ENCODE measurements around the gene PIH1D1.

PIH1D1 gene

DNA sequence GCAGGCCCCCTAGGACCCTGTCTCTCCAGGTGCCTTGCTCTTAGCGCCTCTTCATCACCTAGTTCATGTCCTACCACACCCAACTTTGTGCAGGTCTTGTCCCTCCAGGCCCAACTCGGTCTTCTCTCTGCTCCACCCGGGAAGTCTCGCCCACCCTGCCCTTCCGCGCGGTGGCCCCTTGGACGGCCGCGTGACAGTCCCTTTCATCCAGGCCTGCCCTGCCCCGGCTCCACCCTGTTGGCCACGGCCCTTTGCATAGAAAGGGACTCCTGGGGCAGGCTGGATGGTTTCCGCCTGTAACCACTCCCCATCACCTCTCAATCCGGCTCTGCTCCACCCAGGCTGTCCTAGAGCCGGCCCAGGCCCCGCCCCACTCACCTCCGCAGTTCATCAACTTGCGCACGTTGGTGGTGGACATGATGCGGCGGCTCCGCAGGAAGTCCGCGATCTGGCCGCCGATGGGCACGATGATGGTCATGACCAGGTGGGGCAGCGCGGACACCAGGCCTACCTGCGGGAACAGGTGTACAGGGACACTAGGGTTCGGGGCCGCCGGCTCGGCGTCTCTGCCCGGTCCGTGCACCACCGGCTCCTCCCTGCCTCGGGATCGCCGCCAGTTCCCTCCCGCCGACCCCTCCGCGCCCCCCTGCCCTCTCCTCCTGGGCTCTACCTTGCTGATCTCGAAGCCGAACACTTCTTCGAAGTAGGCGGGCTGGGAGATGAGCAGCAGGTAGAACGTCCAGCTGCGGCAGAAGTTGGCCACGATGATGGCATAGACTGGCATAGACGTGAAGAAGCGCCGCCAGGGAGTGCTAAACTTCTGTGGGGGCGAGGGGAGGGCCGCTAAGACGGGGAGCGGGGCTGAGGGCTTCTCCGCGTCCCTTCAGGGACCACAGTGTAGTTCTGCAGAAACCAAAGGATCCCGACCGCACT lies 19.2 kb downstream of the PIH1D1 start:
- no peak for DNase-seq

DNA sequence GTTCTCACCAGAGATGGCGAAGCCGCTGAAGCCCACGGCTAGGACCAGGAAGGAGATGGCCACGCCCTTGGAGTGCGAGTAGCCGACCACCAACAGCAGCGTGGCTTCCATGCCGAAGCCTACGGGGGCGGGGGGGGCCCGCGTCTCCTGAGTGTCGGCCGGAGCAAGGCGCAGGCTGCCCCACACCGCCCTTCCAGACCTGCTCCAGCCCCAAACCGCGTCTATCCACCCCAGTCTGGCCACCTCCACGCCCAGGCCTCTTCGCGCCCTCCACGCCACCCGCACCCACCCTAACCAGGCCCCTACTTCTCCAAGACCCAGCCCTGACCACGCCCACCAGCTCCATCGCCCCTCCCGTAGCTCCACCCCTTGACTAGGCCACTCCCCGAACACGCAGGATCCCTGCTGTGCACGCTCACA lies 20.3 kb downstream of the PIH1D1 start:
- no peak for DNase-seq

DNA sequence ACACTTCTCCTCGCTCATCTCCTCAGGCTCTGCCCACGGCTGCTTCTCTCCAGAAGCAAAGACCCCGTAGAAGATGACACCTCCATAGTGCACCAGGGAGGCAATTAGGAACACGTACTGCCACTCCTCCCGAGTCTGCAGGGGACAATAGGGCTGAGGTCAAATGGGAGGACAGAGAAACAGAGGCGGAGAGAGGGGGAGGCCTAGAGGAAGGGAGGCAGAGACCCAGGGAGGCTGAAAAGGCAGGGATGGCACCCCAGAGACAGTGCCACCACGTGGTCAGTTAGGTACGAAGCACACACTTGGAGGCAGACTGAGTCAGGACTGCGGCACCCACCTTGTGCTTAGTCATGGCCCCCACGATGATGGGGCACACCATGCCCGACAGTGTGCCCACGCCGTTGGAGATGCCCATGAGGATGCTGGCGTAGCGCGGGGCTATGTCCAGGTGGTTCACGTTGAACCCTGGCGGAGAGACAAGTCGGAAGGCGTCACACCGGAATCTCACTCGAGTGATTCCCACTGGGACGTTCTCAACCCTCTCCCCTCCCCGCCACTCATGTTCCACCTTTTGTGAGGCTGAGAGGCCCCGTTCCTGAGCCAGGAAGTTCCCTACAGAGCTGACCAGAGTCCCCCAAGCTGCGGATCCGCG lies 20.8 kb downstream of the PIH1D1 start:
- DNase-seq = no peak

DNA sequence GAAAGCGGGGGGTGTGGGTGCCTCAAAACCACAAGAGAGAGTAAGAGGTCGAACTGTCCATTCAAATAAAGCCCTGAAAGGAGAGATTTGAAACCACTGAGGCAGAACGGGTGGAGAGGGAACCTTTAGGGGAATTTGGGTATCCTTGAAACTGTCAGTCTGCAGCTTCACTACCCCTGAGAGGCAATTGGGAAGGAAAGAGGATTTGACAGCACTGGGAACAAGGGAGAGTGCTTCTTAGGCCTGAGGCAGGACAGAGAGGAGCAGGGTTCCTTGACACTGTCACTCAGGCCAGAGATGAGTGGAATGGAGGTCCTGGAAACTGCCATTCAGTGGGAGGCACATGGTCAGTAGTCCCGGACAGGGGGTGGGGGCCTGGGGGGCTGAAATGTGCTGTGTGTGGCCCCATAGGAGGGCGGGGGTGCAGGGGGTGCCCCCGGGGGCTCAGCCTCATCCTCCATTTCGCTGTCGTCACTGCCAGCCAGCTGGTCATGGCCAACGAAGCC lies 21.4 kb downstream of the PIH1D1 start:
- DNase-seq = no peak

DNA sequence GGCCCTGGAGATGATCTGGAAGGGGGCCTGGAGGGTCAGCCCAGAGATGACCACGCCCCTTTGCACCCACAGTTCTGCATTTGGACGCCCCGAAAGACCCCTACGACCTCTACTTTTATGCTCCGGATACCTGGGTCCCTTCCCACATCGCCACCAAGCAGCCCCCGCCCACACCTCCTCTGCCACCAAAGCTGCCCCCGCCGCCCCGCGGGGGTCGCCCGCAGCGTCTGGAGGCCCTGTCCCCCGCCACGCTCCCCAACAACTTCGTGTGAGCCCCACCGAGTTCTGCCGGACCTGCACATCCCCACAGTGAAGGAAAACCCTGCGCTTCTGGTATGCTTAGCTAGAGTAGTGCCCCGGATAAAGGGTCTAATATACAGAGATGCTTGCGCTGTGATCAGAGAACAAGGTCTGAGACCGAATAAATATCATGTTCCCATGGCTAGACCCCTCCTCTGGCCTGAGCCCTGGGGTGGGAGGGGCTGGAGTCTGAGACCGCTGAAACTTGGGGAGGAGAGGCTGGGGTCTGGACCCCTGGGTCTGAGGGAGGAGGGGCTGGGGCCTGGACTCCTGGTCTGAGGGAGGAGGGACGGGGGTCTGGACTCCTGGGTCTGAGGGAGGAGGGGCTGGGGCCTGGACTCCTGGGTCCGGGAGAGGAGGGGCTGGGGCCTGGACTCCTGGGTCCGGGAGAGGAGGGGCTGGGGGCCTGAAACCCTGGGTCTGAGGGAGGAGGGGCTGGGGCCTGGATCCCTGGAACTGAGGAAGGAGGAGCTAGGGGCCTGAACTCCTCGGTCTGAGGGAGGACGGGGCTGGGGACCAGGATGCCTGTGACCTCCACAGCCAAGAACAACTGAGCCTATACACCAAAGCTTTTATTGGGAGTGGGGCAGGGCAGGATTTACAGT lies 22.8 kb downstream of the PIH1D1 start:
- no peak for DNase-seq

DNA sequence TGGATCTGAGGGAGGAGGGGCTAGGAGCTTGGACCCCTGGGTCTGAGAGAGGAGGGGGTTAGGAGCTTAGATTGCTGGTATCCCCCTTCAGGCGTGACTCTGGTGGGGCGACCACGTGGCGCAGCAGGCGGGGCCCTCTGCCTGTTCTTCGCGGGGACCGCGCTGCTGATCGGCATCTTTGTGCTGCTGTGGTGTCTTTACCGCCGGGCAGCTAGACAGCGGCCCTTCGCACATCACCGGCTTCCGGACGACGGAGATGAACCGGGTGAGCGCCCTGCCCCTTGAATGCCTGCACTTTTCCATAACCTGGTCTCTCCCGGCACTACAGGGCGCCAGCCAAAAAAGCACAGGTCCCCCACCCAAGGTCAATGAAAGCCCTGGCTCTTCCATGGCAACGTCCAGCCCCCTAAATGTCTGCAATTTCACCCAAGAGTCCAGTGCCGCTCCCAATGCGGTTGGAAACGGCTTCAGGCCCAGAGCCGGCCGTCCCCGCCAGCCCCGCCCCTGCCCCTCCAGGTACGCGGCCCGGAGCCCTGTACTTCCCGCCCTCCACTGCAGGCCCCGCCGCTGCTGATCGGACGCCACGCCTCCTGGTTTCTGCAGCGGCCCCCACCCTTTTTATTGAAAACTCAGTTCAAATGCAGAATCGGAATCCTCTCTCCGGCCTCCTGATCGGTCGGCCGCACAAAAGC lies 23.6 kb downstream of the PIH1D1 start:
- DNase-seq = no peak

DNA sequence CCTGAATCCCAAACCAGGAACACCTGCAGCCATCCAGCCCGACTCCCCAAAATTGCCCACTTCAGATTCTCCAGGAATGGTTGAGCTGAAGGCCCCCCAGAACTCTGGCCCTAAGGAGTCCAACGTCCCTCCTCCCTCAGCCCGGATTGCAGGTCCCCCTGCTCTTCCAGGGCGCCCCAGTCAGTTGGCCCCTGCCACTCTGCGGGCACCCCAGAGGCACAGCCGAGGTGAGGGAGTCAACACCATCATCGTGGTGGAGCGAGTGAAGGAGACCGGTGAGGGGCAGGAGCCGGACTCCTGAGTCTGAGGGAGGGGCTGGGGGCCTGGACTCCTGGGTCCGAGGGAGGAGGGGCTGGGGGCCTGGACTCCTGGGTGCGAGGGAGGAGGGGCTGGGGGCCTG lies 24.3 kb downstream of the PIH1D1 start:
- no peak for DNase-seq

DNA sequence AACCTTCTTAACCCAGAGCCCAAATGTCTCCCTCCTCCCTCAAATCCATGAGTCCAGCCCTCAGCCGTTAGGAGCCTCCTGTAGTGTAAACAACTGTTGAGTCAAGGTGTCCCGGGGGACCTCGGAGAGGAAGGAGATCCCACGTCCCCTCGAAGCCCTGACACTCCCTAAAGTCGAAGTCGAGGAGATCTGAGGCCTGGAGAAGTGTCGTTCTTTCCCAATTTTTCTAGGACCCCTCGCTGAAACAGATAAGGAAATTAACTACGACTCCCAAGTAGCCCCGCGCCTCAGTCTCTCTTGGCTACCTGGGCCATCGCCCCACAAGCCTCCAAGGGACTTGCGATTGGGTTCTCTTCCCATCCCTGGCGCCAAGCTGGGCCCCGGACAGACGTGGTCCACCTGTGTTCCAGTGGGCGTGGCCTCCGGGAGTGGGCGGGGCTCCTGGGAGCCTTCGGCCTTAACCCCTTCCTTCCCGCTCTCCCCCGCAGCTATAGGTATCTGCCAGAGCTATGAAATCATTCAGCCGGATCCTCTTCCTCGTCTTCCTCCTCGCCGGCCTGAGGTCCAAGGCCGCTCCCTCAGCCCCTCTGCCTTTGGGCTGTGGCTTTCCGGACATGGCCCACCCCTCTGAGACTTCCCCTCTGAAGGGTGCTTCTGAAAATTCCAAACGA lies 25.6 kb downstream of the PIH1D1 start:
- no peak for DNase-seq

DNA sequence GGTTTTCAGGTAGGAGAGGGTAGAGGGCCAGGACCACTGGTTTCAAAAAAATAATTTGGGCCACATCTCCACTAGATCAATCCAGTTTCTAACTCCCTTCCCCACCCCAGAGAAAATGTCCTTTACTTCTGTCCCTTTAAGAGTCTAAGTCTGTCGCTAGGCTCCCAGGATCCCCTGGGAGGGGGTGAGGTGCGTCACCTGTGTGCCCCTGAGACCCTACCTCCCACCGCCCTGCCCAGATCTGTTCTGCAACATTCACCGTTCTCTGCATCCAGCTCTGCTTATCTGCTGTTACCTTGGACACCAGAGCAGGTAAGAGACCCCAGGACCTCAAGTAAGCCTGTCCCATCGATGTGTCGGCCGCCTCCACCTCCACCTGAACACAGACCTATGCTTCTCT lies 26.4 kb downstream of the PIH1D1 start, which contains the start of gene GFY:
Gene GFY, plus strand, starts transcription at position 211 of the 400 bp plus-strand sequence. CDS start 1,043 bp downstream, outside the sequence.
- no peak for DNase-seq

DNA sequence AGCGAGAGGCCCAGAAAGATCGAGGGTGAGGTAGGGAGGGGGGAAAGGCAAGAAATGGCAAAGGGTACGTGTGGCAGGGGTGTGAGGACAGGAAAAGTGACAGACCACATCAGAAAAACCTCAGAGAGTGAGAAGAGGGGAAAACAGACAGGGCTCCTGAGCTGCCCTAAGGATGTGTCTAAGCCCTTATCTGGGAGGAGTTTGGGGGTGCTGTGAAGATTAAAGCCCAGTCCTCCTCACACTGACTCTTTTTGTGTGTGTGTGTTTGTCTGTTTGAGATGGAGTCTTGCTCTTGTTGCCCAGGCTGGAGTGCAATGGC lies 27.7 kb downstream of the PIH1D1 start:
- DNase-seq = no peak

DNA sequence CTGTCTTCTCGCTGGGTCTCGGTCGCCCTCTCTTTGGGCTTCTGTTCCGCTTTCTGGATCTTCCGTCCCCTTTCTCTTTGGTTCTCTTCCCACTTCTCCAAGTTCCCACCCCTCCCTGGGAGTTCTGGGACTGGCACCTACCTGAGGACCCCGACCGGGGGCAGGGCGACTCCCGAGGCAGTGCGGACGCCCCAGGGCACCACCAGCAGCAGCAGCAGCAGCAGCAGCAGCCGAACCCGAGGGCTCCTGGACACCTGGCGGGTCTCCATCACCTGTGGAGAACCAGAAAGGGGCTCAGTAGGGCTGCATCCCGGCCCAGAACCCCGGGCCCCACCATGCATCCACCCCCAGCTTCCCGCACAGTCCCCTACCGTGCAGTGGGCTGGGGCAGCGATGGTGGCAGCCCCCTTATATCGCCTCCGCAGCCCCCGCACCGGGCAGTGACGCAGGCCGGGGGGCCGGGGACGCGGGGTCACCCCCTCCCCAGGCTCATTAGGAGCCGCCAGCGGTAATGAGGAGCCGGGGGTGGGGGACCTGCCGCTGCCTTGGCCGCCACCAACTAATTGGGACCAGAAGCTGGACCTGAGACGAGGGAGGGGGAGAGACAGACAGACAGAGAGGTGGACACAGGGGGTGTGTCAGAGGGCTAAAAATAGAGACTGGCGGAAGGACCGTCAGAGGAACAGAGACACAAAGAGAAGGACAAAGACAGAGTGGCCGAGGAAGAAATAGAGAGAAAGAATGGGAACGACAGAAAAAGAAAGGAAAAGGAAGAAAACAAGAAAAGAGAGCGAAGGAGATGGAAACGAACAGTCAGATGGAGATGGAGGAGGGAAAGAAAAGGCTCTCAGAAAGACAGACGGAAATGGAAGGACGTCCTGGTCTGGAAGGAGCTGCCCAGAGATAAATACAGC lies 28.3 kb downstream of the PIH1D1 start, which contains the start of gene PTH2:
Gene PTH2, minus strand, starts transcription at position 371 of the 914 bp plus-strand sequence. Its CDS starts 102 bp downstream, at position 269.
- no peak for DNase-seq

DNA sequence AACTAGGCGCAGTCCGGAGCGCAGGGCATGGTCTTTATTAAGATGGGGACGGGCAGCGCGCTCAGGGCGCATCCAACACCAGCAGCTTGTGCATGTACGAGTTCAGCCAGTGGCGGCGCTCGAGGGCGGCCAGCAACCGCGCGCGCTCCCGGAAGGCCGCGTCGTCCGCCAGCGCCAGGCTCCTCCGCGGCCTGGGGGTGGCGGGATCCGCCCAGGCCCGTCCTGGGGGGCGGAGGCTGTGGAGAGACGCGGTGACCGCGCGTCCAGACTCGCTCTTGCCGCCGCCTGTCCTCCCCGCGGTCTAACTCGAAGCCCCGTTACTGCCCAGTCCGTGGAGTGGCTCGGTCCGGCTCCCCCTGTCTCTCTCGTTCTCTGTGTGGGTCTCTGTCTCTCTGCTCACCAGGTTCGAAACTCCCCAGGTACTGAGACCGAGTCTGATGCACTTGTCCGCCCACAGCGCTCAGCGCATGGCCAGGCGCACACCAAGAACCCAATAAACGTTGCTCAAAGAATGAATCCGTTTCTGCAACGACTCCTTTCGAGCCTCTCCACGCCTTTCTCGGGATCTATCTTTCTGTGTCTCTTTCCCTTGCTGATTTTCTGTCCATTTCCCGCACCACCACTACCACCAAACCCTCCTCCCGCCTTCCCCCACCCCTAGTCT lies 29.1 kb downstream of the PIH1D1 start:
- DNase-seq = peak in 1 of 2 experiments; percentile 25

DNA sequence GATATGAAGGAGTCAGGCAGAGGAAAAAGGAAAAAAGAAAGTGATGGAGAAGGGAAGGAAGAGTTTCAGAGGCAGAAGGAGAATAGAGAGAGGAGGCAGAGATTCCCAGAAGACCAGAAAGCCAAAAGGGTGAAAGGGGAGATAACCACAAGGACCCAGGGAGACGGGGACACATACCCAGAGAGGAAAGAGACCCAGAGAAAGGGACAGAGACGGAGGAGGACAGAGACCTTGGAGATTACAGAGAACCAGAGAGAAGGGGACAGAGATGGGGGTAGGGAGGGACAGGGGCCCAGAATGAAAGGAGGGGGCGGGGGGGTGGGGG lies 29.8 kb downstream of the PIH1D1 start:
- no peak for DNase-seq

DNA sequence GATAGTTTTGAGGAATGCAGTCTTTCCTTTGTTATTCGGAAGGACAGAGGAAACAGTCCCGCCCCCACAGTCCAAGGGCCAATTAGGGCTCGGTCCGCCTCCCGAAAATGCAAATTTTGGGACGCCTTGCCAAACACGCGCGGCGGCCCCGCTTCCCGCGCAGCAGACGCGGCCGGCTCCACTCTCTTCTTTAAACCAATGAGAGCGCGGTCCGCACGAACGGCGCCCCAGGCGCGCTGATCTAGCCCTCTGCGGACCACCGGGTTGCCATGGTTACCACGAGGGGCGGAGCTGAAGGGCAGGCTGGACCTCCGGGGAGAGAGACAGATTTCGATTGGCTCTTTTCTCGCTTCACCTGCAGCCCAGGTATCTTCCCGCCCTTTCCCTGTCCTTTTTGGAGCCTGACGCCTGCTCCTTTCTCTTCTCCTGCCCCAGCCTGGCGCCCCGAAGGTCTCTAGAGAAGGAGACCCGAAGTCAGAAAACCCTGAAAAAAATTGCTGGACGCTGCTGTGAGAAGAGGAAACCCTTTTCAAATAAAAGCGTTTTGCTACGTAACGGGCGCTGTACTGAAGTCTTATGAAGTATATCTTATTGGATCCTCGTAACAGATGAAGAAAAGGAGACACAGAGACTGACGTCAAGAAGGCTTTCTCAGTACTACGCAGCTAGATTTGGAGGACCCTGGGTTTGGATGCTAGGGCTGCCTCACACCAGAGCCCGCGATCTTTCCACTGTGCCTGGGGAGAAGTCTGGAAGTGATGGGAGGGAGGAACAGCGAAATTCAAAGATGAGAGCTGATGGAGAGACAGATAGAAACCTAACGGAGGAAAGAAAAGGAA lies 30.4 kb downstream of the PIH1D1 start:
- DNase-seq = peak in 1 of 2 experiments; percentile 80

DNA sequence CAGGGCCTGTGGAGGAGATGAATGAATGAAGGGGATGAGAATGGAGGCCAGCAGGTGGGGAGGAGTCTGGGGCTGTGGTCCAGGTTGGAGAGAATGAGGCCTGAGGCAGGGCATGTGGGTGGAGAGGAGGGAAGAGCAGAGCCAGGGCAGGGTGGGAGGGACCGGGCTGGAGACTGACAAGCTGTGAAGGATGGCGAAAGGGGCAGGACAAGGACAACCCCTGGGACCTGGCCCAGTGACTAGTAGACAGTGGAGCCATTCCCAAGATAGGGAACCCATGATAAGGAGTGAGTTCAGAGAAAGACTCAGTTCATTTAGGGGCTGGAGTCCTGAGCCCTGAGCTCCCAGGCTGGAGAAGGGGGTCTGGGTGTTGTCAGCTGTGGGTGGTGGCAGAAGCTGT lies 31.4 kb downstream of the PIH1D1 start:
- no peak for DNase-seq

DNA sequence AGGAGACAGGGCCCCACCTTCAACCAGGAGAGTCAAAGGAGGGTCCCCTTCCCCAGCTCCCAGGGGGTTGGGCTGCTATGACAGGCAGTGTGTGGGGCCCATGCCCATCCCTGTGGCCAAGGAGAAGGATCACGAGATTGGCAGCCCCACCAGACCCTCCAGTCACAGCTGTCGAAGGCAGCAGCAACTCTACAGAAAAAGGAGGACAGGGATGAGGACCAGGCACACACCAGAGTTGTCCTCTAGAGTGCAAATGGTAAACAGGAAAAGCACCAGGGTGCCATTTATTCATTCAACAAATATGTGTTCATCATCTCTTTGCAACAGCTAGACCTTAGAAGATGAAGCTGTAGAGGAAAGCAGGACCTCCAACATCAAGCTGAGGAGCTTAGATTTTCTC lies 32.4 kb downstream of the PIH1D1 start:
- no peak for DNase-seq

DNA sequence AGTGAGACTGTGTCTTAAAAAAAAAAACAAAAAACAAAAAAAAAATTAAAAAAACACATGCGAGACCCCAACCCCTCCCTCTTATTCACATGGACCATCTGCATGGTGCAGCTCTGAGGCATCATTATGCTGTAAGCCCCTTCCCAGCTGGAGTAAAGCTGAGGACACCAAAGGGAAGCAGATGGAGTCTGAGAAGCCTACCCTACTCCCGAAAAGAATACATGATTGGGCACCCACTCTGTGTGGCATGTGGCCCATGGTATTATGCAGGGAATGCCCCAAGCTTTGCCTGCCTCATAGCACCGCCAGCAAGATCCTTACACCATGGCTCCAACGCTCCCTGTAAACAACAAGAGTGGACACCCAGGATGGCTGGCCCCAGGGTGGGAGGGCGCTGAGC lies 33.1 kb downstream of the PIH1D1 start:
- DNase-seq = no peak

DNA sequence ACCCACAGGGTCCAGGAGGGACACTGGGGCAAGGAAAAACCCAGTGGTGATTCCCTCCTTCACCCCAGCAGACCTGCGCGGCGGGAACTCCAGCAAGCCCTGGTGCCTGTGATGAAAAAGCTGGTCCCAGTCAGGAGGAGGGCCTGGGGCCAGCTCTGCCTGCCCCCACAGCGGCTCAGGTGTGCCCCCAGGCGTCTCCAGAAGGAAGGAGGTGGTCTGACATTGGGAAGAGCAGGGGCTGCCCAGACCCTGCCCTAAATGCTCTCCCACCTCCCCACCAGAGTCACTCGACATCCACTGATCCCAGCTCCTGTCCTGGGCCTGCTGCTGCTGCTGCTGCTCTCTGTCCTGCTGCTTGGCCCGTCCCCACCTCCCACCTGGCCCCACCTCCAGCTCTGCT lies 34.5 kb downstream of the PIH1D1 start:
- no peak for DNase-seq

DNA sequence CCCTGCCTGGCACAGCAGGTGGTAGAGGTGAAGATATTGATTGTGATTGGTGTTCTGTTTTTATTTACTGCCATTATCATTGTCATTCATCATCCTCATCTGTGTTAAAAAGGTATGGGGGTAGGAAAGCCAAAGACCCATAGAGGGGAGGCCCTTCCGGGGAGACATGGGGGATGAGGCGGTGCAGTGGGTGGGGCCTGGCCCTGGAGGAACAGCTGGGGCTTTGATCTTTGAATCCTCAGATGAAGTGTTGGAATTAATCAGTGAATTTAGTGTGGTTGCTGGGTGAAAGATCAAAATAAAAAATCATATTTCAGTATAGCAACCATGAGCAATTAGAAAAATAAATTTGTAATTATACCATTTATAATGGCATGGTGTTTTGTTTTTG lies 35.8 kb downstream of the PIH1D1 start:
- no peak for DNase-seq

Data from cerebellar nuclear complex (tissue), 1 donor.